ENCODE measurements around the gene TFDP1.

GRCh38 chr13:113540523-113540922, 44.0 kb upstream of the TFDP1 start:
- TF ChIP-seq CTCF (IDR thresholded peaks at IDR 0.05) (no peak), POLR2A (IDR thresholded peaks at IDR 0.05) (no peak)

Measured in sigmoid colon (tissue), 3 donors.